ENCODE results near the gene POU2AF2.
"Not testable (repeated sequence)": the region's sequence is repeated elsewhere in the genome, so short reads cannot be mapped to it uniquely, and the experiment has no call there.

POU2AF2 gene

DNA sequence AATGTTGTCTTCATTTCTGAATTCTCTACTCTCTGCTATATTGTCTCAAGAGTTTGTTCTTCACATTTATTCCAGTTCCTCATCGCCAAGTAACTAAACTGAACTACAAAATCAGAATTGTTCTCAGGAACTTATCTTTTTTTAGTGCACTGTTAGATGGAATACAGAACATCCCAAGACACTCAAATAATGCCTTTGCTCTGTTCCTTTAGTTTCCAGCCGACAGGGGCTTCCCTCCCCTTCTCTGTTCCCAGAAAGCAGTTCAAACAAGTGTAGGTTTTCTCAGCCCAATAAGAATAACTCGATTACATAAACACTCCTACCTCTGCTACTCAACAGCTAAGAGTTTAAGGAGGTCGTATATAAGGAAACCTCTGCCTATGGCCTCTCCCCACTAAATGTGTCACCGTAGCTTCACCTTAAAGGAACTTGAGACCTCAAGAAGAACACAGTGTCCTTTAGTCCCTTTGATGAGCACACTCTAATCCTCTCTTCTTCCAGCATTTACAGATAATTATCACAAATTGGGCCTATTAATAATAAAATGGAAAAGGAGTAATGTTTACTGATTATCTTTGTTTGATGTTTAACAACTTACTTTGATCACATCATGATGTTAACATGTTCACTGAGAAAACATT is 59.8 kb downstream of the POU2AF2 start:
- DNase-seq = no peak

DNA sequence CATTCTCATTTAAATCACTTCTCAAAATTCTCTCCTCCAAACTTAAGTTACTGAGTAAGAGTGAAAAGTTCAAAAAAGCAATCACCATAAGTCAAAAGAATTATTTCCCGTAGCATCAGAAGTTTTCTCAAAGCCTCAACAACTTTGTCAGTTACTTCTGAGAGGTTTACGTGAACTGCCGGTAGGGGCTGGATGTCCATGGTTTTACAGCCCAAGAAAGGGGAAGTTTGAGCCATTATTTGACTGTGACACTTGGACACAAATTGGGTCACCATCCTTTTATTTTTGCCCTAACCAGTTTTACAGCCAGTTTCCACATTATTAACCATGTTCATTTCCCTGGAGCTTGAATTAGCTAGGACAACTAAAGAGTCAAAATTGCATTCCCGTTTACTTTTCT is 60.4 kb downstream of the POU2AF2 start:
- DNase-seq = no peak

DNA sequence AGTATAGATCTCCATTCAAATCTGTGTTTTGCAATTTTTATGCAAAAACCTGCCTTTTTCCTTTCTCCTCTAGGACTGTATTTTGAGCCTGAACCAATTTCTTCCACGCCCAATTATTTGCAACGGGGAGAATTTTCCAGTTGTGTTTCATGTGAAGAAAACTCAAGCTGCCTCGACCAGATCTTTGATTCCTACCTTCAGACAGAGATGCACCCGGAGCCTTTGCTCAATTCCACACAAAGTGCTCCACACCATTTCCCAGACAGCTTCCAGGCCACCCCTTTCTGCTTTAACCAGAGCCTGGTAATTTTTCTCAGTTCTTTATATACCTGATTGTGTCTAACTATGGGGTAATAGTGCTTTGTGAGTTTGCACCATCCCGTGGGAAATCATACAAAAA is 60.8 kb downstream of the POU2AF2 start:
- DNase-seq = no peak

DNA sequence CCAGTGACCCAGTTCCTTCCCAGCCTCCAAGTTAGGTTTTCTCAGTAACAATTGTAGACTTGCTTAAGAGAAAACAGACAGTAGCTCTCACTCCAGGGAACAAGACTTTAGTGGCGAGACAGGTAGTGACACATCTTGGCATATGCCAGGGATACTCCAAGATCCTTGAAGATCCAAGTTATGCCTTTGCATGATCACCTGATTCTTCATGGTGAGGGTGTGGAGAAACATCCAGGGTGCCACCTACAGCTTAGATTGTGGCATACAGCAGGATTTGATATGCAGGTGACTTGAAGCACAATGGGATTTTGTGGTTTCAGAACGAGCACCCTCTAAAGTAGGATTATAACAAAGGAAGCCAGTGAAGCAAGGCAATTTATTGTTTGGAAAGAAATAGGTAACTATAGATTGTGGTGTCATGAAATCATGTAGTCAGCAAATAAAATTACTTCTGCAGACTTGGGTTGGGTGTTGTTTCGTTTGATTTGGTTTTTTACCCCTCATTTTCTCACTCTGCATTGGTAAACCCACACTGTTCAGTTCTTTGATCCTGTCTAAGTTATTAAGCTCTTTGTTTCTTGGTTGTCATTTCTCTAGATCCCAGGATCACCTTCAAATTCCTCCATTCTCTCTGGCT is 62.1 kb downstream of the POU2AF2 start:
- no peak for DNase-seq

DNA sequence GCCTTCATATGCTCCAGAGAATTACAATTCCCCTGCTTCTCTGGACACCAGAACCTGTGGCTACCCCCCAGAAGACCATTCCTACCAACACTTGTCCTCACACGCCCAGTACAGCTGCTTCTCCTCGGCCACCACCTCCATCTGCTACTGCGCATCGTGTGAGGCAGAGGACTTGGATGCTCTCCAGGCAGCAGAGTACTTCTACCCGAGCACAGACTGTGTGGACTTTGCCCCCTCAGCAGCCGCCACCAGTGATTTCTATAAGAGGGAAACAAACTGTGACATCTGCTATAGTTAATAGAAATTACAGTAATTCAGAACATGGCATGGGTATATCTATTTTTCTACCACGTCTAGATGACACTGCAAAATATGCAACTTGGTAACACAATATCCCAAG is 62.6 kb downstream of the POU2AF2 start:
- no peak for DNase-seq

DNA sequence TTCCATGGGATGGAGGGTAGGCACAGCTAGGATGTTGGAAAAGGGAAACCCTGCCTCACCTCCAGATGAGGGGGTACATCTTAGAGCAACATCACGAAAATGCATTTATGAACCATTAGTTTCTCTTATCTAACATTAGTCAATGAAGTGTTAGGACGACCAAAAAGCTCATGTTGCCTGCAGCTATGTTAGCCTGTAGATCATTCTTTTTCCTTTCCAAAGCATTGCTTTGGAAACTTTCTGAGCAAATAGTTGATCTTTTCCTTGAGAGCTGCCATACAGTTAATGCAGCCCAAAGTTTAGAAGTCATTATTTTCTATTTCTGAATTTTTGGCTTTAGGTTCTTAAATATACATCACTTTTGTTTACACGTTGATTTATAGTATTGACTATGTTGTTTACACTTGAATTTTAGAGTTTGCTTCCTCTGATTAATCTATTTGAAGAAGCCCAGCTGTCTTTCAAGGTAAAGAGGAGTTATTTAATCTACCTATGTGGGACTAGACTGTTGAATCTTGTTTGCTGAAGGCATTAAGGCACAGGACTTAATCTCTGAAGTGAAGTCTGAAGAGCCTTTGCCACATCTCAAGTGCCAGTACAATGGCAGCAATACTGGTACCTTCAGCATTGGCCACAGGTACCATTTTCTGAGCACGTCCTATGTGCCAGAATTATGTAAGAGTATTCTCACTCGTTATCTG is 63.8 kb downstream of the POU2AF2 start:
- DNase-seq = no peak

DNA sequence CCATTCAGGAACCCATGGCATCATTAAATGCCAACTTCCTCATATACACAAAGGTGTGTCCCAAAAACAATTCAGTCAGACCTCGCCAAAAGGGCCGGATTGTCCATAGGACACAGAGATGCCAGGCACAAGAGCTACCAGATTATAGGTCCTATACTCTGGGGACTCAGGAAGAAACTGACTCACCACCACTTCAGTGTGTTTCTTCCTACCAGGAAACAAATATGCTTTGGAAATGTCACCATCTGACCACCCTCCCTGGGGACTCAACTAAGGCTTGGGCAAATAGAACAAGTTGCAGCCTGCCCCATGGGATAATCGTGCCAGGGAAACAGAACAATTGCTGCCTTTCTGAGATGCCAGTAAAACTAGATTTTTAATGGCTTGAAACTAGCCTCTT is 64.6 kb downstream of the POU2AF2 start:
- no peak for DNase-seq

DNA sequence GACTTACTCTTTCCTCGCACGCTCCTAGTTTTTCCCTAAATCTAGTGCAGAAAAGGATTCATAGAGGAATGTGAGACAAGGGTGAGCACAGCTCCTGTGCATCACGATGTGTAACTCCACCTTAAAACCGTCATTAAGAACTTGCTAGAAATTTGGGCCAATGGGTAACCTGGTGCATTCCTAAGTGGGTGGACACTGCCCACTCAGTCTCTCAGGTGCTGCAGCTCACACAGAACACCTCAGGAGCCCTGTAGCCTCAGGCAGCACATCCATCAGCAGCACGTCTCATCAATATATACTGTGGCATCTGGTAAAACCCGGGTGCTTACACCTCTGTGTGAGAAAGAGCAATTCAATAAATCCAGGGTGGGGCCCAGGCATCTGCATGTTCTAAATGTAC is 65.2 kb downstream of the POU2AF2 start:
- no peak for DNase-seq

DNA sequence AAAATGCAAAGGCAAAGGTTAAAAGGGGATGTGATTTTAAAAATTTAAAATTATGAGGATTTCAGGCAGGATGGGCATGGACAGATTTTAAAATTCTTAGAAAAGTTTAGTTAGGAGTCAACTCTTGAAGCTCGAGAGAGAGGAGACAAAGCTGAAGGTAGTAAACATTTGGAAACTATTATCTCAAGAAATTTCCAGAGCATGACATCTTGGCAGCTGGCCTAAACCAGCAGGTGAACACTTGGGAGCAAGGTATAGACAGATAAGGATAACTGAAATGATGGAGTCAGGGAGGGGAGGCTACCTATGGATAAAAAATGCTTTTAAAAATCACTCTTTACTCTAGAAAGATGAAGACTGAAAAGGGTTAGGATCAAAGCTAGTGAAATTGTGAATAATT is 66.6 kb downstream of the POU2AF2 start:
- no peak for DNase-seq

DNA sequence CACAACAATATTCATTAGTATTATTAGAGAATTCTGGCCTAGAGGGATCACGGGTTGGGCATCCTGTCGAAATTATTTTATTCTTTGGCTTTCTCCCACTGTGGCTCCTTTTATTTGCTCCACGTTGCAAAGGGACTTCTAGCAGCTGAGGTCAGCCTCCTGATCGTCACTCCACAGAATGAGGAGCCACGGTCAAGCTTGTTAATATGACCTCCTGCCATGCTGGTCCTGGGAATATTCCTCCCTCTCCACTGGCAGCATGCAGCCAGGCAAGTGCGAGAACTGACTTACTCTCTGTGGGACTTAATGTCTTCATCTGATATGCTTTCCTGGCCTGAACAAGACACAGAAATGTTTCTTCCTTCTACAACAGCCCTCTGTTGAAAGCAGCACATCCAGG is 73.8 kb downstream of the POU2AF2 start:
- DNase-seq = no peak

DNA sequence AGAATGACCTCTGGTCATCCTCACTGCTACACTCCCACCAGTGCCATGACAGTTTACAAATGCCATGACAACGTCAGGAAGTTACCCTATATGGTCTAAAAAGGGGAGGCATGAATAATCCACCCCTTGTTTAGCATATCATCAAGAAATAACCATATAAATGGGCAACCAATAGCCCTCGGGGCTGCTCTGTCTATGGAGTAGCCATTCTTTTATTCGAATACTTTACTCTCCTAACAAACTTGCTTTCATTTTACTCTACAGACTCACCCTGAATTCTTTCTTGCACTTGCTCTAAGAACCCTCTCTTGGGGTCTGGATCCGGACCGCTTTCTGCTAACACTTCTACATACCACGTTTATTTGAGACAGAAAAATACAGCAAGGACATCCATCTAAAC is 74.7 kb downstream of the POU2AF2 start:
- DNase-seq = not testable (repeated sequence)

DNA sequence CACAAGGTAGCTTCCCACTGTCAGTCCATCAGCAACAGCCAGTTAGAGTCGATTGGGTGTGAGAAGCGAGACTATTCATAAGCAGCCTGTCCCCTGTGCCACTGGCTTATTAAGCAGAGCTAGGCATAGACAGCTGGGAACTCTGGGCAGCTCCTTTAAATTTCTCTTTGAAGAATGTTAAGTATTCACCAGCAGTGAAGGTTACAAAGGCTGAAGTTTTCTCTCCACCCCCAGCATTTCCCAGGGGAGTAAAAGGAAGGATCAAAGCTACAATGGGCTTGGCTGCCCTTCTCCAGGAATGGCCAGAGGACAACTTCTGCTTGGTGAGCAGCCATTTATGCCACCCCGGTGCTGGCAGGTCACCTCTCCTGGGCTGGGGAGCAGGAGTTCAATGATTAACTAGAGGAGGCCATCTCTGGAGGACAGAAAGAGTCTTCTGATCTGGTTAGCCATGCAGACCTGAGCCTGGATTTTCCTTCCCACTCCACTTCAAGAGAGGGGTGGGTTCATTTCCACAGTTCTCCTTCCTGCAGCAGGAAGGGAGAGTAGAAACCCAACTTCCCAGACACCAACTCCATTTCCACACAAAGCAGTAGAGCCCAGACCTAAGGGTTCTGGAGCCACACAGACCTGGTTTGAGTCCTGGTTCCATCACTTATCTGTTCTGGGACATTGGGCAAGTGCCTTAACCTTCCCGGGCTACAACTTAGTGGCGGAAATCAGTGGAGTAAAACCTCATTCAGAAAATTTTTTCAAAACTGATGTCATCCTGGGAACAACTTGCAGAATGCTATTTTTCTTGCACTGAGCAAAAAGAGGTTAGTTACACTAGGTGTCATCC is 75.4 kb downstream of the POU2AF2 start:
- no peak for DNase-seq

DNA sequence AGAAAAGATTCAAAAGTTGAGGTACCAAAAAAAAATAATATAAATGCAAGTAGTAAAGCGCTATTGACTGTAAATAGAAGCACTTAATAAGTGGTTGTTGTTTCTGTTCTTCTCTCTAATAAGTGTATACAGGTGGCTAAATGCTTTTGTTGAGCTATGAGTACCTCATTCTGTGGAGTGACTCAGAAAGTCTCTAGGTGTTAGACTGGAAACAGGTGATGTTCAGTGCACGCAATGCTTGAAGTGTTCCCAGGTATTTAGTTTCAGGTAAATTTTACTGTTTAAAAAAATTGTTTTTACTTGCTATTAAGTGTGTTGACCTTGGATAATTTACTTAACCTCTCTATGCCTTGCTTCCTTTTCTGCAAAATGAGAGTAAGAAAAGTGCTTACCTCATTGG is 77.0 kb downstream of the POU2AF2 start:
- DNase-seq = no peak

DNA sequence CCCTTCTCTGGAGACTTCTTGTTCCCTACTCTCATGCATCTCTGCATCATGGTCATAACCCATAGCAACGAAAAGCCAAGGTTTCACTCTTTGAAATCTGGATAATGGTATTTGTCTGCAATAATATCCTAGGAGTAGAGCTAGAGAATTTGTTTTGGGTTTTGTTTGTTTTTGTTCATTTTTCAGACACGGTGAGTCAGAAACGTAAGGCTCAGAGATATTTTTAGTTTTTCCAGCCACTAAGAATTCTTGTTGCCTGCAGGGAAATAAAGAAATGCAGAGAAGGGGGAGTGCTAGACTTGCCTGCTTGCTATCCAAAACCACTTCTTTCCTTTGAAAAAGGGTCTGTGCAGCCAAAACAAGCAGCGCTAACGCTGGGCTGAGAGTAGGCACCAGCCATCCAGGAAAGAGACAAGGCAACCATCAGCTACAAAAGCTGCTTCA is 78.8 kb downstream of the POU2AF2 start:
- DNase-seq = no peak

DNA sequence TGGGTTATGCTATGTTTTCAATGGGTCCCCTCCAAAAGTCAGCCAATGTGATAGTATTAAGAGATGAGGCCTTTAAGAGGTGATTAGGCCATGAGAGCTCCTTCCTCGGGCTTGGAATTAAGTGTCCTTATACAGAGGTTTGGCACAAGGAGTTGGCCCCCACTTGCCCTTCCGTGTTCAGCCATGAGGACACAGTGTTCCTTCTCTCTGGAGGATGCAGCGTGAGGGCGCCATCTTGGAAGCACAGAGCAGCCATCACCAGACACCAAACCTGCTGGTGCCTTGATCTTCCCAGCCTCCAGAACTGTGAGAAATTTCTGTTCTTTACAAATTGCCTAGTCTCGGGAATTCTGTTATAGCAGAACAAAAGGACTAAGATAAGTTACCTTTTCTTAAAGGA is 79.7 kb downstream of the POU2AF2 start:
- DNase-seq = no peak

DNA sequence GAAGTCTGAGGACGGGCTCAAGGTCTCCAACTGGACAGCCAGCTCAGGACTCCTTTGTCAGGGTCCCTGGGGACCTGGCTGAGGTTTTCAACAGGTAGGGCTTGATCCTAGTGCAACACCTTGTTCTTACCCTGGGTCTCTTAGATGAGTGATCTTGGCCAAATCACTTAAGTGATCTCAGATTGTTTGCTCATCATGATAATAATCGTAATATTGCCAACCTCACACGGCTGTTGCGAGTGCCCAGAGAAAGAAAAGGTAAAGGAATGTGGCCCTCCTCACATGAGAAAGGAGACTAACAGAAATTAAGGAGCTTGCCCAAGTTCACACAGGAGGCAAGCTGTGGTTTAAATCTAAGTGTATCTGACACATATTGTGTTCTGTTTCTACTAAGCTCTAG is 81.3 kb downstream of the POU2AF2 start:
- no peak for DNase-seq

DNA sequence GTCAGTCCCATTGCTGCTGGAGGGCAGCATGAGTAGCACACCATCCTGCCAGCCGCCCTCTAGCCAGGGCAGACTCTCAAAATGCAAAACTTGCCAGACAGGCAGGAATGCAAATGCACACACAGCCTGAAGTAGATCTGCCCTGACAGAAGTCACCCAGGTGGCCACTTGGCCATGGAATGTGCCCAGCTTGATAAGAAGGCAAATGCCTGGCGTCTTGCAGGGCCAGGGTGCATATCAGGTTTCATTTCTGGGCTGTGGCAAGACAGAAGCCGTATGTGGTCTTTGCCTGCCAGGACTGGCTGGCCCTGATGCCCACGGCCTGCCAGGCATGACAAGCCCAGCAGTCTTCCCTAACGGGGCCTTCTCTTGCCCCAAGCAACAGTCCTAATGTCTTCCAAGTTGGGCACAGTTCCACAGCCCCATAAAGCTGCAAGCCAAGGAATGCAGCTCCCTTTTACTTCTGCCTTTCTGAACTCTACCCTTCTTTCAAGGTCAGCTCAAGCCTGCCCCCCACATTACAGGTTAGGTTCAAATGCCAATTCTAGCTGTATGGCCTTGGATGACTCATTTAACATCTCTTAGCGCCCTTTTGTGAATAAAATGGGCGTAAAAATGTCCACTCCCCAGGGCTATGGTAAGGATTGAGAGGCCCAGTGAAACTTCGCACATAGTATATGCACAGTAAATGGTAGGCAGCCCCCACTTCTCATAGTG is 82.5 kb downstream of the POU2AF2 start:
- no peak for DNase-seq

DNA sequence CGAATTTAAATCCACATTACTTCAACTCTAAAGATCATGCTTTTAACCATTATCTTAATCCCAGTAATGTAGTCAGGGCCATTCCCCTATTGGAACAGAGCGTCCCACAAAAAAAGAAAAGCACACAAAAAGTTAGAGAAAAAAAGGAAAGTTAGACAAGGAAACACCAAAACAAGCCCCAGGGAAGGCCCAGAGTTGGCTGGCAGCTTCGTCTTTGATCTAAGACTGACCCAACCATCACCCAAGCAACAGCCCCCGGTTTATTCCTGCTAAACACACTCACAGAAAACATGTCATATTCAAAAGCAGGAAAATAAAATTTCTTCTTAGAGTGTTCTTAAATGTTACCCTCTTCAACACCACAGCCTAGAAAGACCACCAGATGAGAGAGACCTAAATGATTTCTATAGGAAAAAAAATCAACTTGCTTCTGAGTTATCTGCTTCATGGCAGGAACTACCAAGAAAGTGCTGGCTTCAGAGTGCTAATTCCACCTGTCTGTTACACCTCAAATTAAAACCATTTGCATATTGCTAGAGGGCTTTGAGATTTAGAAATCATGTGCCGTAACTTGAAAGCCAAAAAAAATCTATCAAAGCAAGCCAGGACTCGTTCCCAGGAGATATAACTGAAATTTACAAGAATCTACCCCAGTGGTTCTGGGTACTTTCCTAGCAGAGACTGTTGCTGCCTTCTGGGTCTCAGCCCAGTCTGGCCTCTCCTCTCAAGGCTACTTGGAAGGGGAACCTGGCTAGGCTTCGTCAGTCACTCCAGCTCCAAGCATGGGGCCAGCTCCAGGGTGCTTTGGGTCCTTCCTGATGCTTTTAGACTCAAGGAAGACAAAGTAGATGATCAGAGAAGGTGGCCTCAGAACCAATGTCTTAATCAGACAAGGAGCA is 84.0 kb downstream of the POU2AF2 start:
- no peak for DNase-seq

DNA sequence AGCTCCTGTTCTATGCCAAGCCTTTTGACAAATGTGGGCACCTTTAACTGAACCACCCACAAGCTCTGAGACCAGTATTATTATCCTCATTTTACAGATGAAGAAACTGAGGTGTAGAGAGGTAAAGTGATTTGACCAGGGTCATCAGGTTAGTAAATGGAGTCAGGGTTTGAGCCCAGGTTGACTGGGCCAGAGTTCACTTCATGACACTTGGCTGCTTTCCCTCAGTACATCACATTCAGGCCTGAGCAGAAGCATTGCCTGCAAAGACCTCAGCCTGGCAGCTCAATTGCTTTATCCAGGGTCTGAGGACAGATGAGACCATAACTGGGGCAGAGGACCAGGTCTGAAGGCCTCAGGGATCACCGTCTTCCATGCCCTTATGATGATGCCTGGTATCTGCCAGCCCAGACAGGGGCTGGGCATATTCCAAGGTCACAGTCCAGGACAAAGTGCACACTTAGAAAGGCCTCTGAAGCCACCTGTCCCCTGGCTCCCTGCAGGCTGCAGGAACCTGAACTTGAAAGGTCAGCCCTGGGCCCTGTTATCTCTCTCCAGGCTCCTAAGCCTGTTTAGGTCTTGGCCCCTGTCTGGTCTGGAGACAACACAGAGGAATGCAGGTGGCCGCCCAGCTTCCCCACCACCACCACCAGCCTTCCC is 84.8 kb downstream of the POU2AF2 start:
- DNase-seq = no peak

DNA sequence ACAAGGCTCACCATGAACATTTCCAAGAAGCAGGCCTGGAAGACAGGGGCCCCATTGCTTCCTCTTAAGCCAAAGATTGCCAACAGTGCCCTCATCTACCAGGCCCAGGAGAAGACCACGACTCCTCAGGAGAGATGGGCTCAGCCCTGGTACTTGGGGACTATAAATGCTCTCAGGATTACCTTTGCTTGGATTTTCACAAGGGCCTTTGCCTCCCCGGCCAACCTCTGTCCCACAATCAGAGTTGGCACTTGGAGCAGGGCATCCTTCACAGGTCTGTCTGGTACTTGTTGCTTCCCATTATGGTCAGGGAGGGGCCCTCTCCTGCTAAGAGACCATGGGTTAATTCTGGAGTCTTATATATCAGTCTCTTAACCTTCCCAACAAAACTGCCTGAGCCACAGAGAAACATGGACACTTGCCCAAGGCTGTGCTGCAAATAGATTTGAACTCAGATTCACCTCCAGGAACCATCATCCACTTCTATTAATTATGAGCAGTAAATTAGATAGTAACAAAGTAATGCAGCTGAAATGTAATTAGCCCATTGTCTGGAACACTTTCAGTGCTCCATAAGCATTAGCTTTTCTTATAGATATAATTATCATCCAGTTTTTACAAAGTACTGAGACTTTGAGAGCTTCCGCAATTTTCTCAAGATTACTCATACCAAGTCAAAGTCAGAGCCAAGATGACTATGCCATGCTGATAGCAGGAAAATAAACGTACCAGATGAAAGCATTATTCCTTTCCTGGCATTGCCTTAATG is 86.4 kb downstream of the POU2AF2 start:
- DNase-seq = no peak

All from activated CD4-positive, CD25-positive, alpha-beta regulatory T cell (primary cell).